ENCODE results near the gene MTA3.

Gene MTA3

GRCh38 chr2:42742740-42743658 is 174.6 kb downstream of the MTA3 start:
- DNase-seq = no peak

GRCh38 chr2:42743659-42743990 is 175.2 kb downstream of the MTA3 start:
- no peak for DNase-seq

DNA sequence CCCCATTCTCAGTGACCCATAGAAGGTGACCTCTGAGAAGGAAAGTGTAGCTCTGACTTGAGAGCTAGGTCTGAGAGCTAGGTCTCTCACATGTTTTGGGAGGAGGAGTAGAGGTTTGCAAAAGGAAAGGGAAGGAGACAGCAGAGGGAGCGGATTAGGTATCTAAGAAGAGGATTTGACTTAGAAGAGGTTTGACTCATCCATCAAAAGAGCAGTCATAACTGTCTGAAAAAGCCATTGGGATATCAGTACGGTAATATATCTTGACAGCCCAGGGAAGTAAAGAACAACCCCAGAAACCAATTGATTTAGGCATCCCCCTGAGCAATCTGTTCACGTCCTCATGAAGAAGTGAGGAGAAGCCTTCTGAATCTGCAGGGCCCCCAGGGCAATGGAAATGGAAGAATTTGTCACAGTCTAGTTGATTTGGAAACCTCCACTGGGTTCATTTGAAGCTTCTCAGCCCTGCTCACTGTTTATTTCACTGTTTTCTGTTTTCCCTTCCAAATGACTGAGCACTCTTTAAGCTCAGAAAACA is 176.2 kb downstream of the MTA3 start:
- DNase-seq = no peak

GRCh38 chr2:42747422-42747821 is 179.0 kb downstream of the MTA3 start:
- no peak for DNase-seq

DNA sequence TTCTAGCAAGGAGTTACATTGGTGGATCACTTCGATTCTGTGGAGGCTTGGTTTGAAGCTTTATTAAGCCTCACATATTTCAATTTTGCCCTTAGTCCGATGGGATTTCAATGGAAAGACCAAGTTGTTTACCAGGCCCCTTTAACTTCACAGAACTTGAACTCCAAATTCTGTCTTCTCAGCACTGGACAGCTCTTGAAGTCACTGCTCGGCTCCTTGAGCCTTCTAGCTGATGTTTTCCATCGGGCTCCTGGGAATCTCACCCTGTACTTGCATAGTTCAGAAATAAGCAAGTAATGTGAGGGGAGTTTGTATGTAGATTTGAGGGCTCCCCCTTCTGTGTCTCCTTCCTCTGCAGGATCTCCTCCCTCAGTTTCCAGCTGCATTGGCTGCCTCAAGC is 180.4 kb downstream of the MTA3 start:
- no peak for DNase-seq

- DNase-seq = no peak
Measured at GRCh38 chr2:42752314-42752713, 183.9 kb downstream of the MTA3 start.

DNA sequence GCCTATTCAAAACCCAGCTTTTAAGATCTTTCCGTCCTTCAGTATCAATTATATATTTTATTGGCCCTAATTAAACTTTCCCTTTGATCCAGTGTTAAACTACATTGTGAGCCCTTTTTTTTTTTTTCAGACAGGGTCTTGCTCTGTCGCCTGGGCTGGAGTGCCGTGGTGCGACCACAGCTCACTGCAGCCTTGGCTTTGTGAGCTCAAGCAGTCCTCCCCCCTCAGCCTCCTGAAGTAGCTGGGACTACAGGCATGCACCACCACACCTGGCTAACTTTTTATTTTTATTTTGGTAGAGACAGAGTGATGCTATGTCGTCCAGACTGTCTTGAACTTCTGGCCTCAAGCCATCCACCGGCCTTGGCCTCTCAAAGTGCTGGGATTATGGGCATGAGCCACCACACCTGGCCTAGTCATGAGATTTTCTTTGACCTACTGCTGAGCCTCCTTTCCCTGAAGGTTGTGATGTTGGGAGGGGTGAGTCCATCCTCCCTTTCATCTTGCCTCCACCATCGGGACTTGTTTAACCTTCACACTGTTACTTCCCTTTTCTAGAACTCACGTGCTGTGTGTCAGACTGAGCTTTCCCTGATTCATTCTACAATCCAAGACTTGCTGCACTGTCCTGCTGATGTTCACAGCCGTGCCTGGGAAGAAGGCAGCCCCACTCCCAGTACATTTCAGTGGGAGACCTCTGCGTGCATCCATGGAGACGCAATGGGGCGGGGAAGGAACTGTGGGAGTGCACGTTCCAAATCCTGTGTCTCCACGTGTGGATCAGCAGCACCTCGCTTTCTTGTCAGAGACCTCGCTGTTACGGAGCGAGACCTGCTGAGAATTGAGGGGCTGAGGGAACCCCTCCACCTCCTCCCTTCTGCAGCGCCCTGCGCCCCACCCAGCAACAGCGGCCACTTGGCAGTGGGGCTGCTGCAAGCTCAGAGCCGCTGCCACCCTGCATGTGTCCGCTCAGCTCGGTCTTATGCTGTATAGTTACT is 184.7 kb downstream of the MTA3 start:
- no peak for DNase-seq

DNA sequence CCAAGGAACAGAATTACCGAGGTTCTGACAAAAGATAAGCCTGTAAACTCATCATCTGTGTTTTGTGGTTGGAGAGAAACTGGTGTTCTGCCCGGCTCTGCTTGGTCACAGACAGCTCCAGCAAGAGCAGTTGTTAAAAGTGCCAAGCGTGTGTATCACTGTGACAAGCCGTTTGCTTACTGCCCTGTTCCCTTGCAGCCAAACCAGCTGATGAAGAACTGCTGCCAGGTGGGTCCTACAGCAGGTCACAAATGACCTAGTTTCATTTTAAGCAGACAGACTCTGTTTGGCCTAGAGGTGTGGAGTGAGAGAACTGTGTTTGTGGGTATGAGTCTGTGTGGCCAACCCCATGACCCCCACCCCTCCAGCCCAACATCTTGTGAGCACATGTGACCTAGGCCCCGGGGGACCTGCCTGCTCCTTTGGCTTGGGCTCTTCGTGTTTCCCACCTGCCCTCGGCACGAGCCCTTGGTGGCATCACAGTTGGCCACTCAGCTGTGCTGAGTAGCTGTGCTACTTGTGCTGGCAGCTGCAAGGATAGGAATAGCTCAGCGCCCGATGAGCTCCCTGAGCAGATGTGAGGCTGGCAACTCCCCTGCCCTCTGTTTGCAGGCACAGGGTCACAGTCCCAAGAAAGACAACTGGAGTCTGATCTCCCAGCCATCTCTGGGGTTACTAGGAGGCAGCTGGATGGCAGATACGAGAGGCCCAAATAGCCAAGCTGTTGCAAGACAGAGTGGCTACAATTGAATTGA is 185.8 kb downstream of the MTA3 start:
- no peak for DNase-seq

DNA sequence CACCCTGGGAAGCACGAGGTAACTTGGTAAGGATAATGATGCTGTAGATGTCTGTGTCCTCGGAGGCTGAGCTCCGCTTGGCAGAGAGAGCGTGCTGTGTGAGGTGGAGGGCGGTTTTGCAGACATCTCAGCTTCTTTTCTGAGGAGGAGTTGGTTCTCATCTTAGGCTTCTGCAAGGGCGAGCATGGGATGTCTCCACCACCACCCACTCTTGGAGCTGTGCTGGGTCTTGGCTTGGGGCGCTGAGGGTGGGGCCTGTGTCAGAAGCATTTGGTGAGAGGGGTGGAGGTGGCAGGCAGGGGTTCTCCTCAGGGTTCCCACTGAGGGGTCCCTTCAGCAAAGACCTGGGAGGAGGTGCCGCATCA is 186.3 kb downstream of the MTA3 start:
- DNase-seq = no peak

DNA sequence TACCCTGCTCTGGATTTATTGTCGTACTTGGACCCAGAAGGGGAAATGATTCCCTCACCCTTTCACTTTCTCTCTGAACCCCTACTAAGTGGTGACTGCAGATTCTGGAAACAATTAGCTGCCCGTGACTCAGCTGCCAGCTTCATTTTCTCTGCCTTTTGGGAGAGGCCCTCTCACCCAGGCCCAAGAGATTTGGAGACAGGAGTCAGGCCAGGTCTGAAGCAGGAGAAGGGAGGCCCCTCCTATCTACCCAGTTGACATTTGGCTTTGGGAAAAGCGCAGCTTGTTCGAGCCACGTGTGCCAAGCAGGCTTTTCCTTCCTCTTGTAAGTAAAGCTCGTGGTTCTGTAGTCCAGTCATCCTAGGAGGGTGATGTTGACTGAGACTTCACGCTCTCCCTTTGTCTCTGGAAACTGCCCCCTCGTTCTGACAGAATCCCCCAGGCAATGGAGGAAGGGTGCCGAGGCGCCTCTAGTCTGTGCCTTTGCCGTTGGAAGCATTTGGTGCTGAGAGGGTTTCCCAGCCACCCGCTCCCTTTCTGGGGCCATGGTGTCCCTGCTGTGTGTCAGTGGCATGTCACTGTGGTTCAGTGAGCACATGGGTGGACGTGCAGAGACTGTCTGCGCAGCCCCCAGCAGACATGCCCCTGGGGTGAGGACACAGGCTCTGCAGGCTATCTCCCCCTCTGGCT is 186.9 kb downstream of the MTA3 start:
- DNase-seq = no peak

- DNase-seq = no peak
Measured at GRCh38 chr2:42756150-42756775, 187.8 kb downstream of the MTA3 start.

GRCh38 chr2:42756966-42757513 is 188.6 kb downstream of the MTA3 start:
- DNase-seq = no peak

DNA sequence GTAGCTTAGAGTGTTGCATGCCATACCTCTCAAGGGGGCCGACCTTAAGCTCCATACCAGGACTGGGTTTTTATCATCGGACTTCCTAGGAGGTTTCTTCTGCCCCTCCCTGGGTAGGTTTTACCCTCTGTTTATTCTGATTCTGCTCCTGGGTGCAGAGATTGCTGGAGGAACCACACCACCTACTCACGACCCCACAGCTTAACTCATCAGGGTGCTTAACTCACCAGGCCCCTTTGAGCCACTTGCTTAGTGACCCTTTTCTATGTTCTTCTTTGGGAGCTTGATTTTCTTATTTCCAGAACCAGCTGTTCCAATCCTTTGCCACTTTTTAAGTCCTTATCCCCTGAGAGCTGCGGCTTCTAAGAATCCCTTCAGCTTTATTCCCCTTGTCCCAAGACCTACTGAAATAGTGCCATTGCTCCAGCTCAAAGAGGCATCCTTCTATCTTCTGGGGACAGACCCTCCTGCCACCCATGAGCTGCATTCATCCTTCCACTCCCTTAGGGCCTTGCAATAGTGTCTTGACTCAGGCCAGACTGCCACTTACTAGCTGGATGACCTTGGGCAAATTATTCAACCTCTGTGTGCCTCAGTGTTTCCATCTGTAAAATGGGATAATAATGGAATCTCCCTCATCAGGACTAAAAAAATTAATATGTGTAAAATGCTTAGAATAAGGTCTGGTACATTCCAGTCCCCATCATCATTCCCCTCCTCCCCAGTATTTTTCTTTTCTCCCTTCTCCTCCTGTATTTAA is 189.7 kb downstream of the MTA3 start:
- no peak for DNase-seq

GRCh38 chr2:42758751-42759150 is 190.3 kb downstream of the MTA3 start:
- no peak for DNase-seq

DNA sequence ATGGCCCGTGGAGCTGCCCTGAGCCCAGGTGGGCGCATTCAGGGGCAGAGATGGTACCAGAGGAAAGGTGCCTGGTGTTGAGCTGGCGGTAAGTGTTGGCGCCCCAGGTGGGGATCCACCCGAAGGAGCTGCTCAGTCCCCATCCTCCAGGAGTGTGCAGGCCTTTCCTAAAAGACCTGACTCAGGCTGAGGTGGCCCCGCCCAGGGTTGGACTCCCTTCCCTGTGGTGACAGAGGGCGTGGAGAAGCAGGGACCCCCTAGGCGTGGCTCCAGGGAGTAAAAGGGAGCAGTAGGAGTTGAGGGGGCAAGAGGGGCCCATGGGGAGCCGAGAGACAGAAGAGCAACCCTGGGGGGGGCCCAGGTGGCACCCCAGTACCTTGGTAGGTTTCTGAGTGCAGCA is 193.1 kb downstream of the MTA3 start:
- no peak for DNase-seq

DNA sequence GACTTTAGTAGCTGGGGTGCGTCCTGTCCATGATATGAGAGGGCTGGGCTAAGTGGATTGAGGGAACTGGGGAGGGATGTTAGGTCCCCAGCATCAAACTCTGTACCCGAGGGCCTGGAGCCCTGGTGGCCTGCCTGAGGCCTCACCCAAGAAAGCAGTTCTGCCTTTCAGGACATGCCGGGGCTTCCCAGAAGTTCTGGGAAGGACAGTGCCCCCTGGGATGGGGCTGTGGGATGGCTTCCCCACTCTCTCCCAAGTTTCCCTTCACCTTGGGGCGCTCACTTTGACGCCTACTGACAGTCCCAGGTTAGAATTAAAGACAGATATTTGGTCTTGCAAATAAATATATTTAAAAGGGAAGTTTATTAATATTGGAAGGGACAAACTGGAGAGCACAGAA is 193.7 kb downstream of the MTA3 start:
- DNase-seq = no peak

DNA sequence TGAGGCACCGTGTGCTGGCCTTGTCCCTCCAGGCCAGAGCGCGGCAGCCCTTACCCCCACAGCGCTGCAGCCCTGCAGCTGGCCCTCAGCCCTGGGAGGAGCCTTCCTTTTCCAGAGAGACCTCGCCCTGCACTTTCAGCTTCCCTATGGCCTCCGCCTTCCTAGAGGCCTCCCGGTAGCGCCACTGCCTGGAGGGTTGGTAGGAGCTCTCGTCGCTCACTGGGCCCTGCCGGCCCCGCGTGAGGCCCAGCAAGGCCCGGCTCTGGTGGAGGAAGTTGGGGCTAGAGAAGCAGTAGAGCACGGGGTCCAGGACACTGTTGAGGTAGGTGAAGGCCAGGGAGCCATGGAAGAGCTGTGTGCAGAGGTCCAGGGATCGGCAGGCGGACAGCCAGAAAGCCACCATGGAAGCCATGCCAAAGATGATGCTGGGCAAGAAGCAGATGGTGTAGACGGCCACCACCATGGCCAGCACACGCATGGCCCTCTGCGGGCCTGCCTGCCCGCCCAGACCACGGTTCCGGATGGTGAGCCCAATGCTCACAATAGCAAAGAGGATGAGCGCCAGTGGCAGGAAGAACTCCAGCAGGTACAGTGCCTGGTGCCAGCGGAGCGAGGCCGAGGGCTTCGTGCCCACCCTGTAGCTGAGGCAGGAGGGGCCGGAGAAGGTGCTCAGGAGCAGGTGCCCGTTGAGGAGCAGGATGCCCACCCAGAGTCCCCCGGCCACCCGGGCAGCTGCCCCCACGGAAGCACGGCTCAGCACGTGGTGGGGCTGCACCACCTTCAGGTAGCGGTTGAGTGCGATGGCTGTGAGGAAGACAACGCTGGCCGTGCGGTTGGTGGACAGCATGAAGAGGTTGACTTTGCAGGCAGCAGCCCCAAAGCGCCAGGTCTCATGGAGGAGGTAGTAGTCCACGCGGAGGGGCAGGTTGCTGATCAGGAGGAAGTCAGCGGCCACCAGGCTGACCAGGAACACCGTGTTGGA is 194.7 kb downstream of the MTA3 start:
- no peak for DNase-seq

DNA sequence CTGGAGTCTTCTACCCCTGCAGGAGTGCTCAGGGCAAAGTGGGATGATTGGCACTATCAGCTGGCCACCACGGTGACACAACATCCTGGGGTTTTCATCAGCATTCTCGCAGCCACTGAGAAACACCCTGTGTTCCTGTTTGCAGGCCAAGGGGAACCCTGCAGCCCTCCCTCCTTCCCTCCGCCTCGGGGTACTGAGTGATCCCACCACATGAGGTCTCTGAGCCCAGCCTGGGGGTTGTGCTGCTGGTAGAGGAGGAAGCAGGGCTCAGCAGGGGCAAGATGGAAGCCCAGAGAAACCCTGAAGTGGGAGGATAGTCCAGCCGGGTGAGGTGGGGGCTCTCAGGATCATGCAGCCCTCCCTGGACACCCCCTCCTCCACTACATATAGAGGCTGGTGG is 195.7 kb downstream of the MTA3 start, which contains the start of gene OXER1:
OXER1 (minus strand) TSS at position 40 of the 400 bp plus-strand sequence. CDS start 73 bp downstream, outside the sequence.
- no peak for DNase-seq

DNA sequence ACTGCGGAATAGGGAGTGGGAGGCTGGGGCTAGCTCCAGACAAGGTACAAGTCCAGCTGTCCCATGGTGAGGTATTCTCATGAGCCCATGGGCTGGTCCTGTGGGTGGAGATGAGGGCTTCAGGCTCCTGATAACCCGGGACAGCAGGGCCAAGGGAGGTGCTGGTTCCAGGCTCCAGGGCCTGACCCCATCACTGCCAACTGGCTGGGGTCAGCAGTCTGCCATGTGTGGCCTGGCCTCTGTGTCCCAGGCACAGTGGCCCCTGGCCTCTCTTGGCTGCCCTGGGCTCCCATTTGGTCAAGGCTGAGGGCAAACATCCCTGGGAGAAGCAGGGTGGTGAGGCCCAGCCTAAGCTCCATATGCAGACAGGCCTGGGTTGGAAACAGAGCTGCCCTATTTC is 196.5 kb downstream of the MTA3 start:
- DNase-seq = no peak

All from stimulated activated naive CD4-positive, alpha-beta T cell treated with Interleukin-2 at 50 U/mL for 16 hours (primary cell).